Activated naive CD4-positive, alpha-beta T cell treated with anti-CD3 and anti-CD28 coated beads, Interleukin-2, amount 10 ng/mL, durations not matched to agents 7 days and 5 days (primary cell): ENCODE measurements around the gene NR4A3.
"Not testable (repeated sequence)": the region's sequence is repeated elsewhere in the genome, so short reads cannot be mapped to it uniquely, and the experiment has no call there.

Source experiments
- CTCF ChIA-PET: fragments of 350-600 bp; sonication (Branson Sonifier 250); formaldehyde crosslinking; loops from one replicate; lab custom pipeline; 2021; ENCODE audit warnings: antibody characterized with exemption; lab: Charles Lee
- DNase-seq: peaks from one replicate; pipeline ENCODE4 v3.0.0-alpha.2; 2020
- H3K27ac Mint-ChIP-seq: one replicate; pipeline ENCODE4 v1.8.0; 2021; ENCODE audit warnings: mild to moderate bottlenecking, moderate library complexity, mixed read lengths
- H3K27me3 Mint-ChIP-seq: one replicate; pipeline ENCODE4 v1.8.0; 2021; ENCODE audit warnings: mild to moderate bottlenecking, mixed read lengths
- H3K36me3 Mint-ChIP-seq: one replicate; pipeline ENCODE4 v1.8.0; 2021; ENCODE audit warnings: mixed read lengths
- H3K4me1 Mint-ChIP-seq: one replicate; pipeline ENCODE4 v1.8.0; 2021; ENCODE audit warnings: mixed read lengths
- H3K4me3 Mint-ChIP-seq: one replicate; pipeline ENCODE4 v1.8.0; 2021; ENCODE audit warnings: mild to moderate bottlenecking, moderate library complexity, mixed read lengths
- H3K9me3 Mint-ChIP-seq: one replicate; pipeline ENCODE4 v1.8.0; 2021; ENCODE audit warnings: mixed read lengths

Gene NR4A3

DNA sequence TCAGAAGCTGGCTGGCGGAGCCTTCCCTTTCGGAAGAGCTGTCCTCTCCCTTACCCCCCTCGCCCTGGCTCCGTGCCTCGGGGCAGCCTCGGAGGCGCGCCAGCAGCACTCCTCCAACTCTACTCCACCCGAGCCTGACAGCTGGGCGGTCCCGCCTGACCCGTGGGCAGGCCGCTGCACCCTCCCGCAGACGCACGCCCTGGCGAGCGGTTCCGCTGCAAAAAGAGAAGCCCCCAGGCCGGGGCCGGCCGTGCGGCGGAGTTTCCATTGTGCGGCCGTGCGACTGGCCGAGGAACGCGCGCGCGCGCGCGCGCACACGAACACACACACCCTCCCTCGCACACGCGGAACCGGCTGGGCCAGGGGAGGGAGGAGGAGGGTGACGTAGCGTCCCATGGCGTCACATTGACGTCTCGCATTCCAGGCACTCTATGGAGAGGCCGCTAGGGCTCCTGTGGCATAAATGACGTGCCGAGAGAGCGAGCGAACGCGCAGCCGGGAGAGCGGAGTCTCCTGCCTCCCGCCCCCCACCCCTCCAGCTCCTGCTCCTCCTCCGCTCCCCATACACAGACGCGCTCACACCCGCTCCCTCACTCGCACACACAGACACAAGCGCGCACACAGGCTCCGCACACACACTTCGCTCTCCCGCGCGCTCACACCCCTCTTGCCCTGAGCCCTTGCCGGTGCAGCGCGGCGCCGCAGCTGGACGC lies at the start of gene NR4A3:
TSS of gene NR4A3 (plus strand) at position 490 of the 713 bp plus-strand sequence. CDS start 6,158 bp downstream, outside the sequence.
- no peaks in the 10 kb centered on the region for H3K9me3 Mint-ChIP-seq
- H3K27ac Mint-ChIP-seq, result peak within 1 kb of the TSS; percentile 90
- CTCF ChIA-PET, result interaction anchor here (0.8 to 1.4 kb wide), 5 partner anchors 10 to 590 kb away, joined by 3 to 4 read pairs (median 3); no protein-coding TSS in a partner anchor
- H3K4me3 Mint-ChIP-seq, result peak within 1 kb of the TSS; percentile 92
- no peaks in the 10 kb centered on the region for H3K36me3 Mint-ChIP-seq
- H3K4me1 Mint-ChIP-seq, result peaks cover 69% of the 10 kb centered on the region
- DNase-seq, result peak; percentile 92
- H3K27me3 Mint-ChIP-seq, result peaks cover 86% of the 10 kb centered on the region

DNA sequence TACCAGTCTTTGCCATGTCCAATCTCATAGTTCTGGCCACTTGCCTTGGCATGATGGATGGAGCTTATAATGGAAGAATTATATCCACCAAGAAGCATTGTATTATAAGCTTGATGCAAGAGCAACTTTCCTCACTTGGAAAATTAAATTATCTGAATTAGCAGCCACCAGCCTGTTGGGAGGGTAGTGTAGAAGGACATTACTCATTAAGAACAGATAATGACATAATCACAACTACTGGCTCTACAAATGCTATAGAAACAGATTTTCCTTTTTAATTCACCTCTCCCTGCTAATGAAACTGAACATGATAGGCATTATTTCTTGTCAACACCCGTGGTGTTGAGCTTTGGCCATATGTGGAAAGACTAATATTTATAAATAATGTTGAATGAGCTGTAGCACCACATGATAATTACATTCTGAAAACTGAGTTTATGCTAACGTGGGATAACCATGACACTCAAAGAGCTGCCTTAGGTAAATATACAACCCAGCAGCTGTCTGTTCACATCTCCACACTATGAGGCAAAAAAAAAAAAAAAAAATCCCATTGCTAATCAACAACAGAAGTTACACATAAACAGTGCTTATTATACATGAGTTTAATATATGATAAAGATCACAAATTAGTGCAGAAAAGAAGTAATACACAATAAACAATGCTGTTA lies 48.1 kb upstream of the NR4A3 start:
- CTCF ChIA-PET, result no interaction called here
- H3K4me1 Mint-ChIP-seq, result no peaks in the 10 kb centered on the region
- no peak for DNase-seq

DNA sequence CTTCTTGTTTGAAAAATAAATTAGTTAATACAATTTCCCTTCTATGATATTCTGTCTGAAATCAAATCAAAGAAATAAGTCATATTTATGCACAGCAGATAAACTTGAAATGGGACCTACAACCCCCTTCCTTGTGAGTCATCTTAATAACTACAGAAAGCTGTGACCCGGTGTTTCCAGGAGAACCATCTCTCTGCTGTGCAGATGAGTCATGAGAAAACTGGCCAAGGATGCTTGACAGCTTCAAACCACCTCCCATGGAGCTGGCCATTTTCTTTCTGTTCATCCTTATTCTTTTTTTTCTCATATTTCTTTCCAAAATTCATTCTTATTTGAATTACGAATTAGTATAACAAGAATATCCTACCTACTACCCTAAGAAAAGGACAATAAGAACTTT lies 43.4 kb upstream of the NR4A3 start:
- no peak overlapping the region for H3K4me3 Mint-ChIP-seq
- no peak overlapping the region for H3K27ac Mint-ChIP-seq
- peaks cover 8% of the 10 kb centered on the region for H3K27me3 Mint-ChIP-seq
- no peaks in the 10 kb centered on the region for H3K4me1 Mint-ChIP-seq
- DNase-seq, result no peak
- peaks cover 2% of the 10 kb centered on the region for H3K9me3 Mint-ChIP-seq
- CTCF ChIA-PET, result no interaction called here
- H3K36me3 Mint-ChIP-seq, result no peaks in the 10 kb centered on the region

More for the DNA sequence above, 48.1 kb upstream of the NR4A3 start:
- Mint-ChIP-seq H3K36me3 (no peaks in the 10 kb centered on the region), H3K4me3 (no peak overlapping the region), H3K9me3 (no peaks in the 10 kb centered on the region), H3K27me3 (peaks cover 8% of the 10 kb centered on the region), H3K27ac (no peak overlapping the region)

GRCh38 chr9:99778836-99779235 lies 42.8 kb upstream of the NR4A3 start:
- no peak for DNase-seq
- peaks cover 12% of the 10 kb centered on the region for H3K27me3 Mint-ChIP-seq
- H3K27ac Mint-ChIP-seq, result no peak overlapping the region
- CTCF ChIA-PET, result no interaction called here
- H3K4me1 Mint-ChIP-seq, result no peaks in the 10 kb centered on the region
- no peak overlapping the region for H3K4me3 Mint-ChIP-seq
- H3K36me3 Mint-ChIP-seq, result no peaks in the 10 kb centered on the region
- H3K9me3 Mint-ChIP-seq, result peaks cover 2% of the 10 kb centered on the region

DNA sequence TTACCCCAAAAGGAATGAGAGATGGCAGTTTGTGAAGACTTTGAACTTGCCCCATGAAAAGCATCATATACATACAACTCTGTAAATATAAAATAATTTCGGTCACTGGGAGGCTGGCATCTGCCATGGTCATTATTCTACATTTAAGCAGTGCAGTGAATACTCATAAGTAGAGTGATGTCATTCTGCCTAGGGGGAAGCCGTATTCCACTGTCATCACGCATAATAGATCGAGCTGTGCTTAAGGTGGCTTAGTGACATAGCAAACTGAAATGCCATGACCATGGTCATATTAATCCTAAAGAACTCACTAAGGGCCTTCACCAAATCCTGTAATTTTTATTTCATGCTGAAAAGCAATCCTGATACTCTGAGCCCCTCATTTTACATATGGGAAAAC lies 42.4 kb upstream of the NR4A3 start:
- Mint-ChIP-seq H3K27ac (no peak overlapping the region), H3K27me3 (peaks cover 16% of the 10 kb centered on the region), H3K4me1 (no peaks in the 10 kb centered on the region), H3K9me3 (peaks cover 2% of the 10 kb centered on the region), H3K4me3 (no peak overlapping the region), H3K36me3 (no peaks in the 10 kb centered on the region)
- DNase-seq, result no peak
- CTCF ChIA-PET, result no interaction called here

GRCh38 chr9:99782349-99782748 lies 39.3 kb upstream of the NR4A3 start:
- DNase-seq, CTCF ChIA-PET, H3K4me3 Mint-ChIP-seq, H3K4me1 Mint-ChIP-seq, H3K27ac Mint-ChIP-seq, H3K36me3 Mint-ChIP-seq, H3K9me3 Mint-ChIP-seq: not testable (repeated sequence)
- peaks cover 22% of the 10 kb centered on the region for H3K27me3 Mint-ChIP-seq

DNA sequence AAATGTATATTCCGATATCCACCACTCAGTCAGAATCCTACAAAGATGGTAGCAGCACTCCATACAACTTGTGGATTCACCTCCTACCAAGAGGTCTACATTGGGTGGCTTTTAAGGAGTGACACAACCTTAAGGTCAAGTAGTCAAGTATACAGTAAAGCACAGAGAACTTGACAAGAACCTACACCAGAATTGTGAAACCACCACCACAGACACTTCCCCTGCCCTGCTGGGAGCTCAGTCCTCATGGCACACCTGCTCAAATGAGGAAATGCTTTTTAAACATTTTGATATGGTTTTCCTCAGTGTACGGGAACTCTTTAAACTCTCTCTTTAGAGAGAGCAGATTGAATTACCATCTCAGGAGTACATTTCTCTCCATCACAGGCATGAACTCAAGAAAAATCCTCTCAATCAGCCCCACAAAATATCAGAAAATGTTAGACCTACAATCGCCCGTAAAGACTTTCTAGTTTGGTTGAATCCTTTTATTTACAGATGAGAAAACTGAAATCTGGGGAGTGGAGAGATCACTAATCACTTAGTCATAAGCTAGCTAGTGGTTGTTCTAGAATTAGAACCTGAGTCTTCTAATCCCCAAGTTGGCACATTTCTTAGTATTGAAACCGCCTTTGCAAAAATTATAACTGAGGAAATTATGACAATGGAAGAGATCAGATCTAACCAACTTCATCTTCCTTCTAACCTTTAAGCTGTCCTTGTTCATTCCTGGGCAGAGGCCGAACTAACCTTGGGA lies 38.5 kb upstream of the NR4A3 start:
- peaks cover 2% of the 10 kb centered on the region for H3K9me3 Mint-ChIP-seq
- H3K27ac Mint-ChIP-seq, result no peak overlapping the region
- no peak for DNase-seq
- CTCF ChIA-PET, result no interaction called here
- H3K36me3 Mint-ChIP-seq, result no peaks in the 10 kb centered on the region
- no peaks in the 10 kb centered on the region for H3K4me1 Mint-ChIP-seq
- peaks cover 22% of the 10 kb centered on the region for H3K27me3 Mint-ChIP-seq
- H3K4me3 Mint-ChIP-seq, result no peak overlapping the region

DNA sequence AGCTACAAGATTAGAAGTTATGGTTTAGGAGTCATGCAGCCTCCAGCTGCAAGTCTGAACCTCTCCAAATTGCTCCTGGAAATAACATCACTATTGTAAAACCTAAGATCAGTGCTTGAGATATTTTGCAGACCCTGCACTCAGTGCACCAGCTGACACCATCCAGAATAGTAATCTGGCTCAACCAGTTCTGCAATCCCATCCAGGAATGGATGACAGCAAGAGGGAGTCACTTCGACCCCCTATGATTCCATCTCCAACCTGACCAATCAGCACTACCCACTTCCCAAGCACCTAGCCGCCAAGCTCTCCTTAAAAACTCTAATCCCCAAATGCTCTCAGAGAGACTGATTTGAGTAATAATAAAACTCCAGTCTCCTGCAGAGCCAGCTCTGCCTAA lies 37.9 kb upstream of the NR4A3 start:
- peaks cover 2% of the 10 kb centered on the region for H3K9me3 Mint-ChIP-seq
- CTCF ChIA-PET, result no interaction called here
- no peaks in the 10 kb centered on the region for H3K4me1 Mint-ChIP-seq
- no peak overlapping the region for H3K4me3 Mint-ChIP-seq
- peaks cover 20% of the 10 kb centered on the region for H3K27me3 Mint-ChIP-seq
- no peak overlapping the region for H3K27ac Mint-ChIP-seq
- no peaks in the 10 kb centered on the region for H3K36me3 Mint-ChIP-seq
- no peak for DNase-seq

- peaks cover 18% of the 10 kb centered on the region for H3K27me3 Mint-ChIP-seq
- no peak for DNase-seq
- H3K36me3 Mint-ChIP-seq, result no peaks in the 10 kb centered on the region
- CTCF ChIA-PET, result no interaction called here
- H3K4me3 Mint-ChIP-seq, result no peak overlapping the region
- no peaks in the 10 kb centered on the region for H3K4me1 Mint-ChIP-seq
- no peak overlapping the region for H3K27ac Mint-ChIP-seq
- H3K9me3 Mint-ChIP-seq, result peaks cover 2% of the 10 kb centered on the region
These were observed 36.6 kb upstream of the NR4A3 start for GRCh38 chr9:99785010-99785590.

- H3K36me3 Mint-ChIP-seq, result no peaks in the 10 kb centered on the region
- CTCF ChIA-PET, result no interaction called here
- H3K4me1 Mint-ChIP-seq, result no peaks in the 10 kb centered on the region
- DNase-seq, result no peak
- peaks cover 14% of the 10 kb centered on the region for H3K27me3 Mint-ChIP-seq
- H3K9me3 Mint-ChIP-seq, result no peaks in the 10 kb centered on the region
- H3K27ac Mint-ChIP-seq, result no peak overlapping the region
- H3K4me3 Mint-ChIP-seq, result no peak overlapping the region
These were observed 34.1 kb upstream of the NR4A3 start for GRCh38 chr9:99787556-99787955.

- Mint-ChIP-seq H3K27ac (no peak overlapping the region), H3K4me3 (no peak overlapping the region), H3K4me1 (no peaks in the 10 kb centered on the region), H3K36me3 (no peaks in the 10 kb centered on the region), H3K27me3 (peaks cover 8% of the 10 kb centered on the region), H3K9me3 (no peaks in the 10 kb centered on the region)
- CTCF ChIA-PET, result no interaction called here
- DNase-seq, result no peak
These were observed 28.2 kb upstream of the NR4A3 start for GRCh38 chr9:99793528-99793927.

DNA sequence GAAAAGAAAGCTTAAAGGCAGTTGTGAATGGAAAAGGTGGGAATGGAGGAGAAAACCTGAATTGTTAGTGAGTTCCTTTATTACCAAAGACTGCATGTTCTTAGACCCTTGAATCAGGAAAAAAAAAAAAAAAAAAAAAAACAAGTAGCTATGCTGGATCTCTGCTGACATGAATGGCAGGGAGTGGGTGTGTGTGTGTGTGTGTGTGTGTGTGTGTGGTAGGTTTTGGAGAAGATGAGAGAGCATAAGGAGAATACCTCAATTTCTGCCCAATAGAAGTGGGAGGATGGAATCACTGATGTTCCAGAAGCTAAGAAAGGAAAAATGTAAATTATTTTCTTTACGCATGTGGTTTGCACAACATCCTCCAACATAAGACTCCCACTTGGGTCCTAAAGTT lies 25.5 kb upstream of the NR4A3 start:
- CTCF ChIA-PET, result interaction anchor here (1.1 kb wide), 1 partner anchor 611 kb away, joined by 3 read pairs; no protein-coding TSS in a partner anchor
- no peaks in the 10 kb centered on the region for H3K9me3 Mint-ChIP-seq
- H3K4me1 Mint-ChIP-seq, result no peaks in the 10 kb centered on the region
- no peak overlapping the region for H3K27ac Mint-ChIP-seq
- peaks cover 8% of the 10 kb centered on the region for H3K27me3 Mint-ChIP-seq
- no peak overlapping the region for H3K4me3 Mint-ChIP-seq
- no peaks in the 10 kb centered on the region for H3K36me3 Mint-ChIP-seq
- DNase-seq, result no peak

GRCh38 chr9:99801775-99802174 lies 19.9 kb upstream of the NR4A3 start:
- Mint-ChIP-seq H3K27ac (no peak overlapping the region), H3K9me3 (no peaks in the 10 kb centered on the region), H3K4me1 (no peaks in the 10 kb centered on the region), H3K4me3 (no peak overlapping the region), H3K36me3 (no peaks in the 10 kb centered on the region), H3K27me3 (peaks cover 3% of the 10 kb centered on the region)
- CTCF ChIA-PET, result no interaction called here
- no peak for DNase-seq

- DNase-seq, result no peak
- Mint-ChIP-seq H3K4me1 (no peaks in the 10 kb centered on the region), H3K27me3 (peaks cover 3% of the 10 kb centered on the region), H3K27ac (no peak overlapping the region), H3K4me3 (no peak overlapping the region), H3K36me3 (no peaks in the 10 kb centered on the region), H3K9me3 (no peaks in the 10 kb centered on the region)
- CTCF ChIA-PET, result interaction anchor here (0.7 to 1.1 kb wide), 4 partner anchors 209 to 637 kb away, joined by 3 read pairs; no protein-coding TSS in a partner anchor
These were observed 18.0 kb upstream of the NR4A3 start for GRCh38 chr9:99803694-99804093.
